ENCODE data around the gene MINK1.

GRCh38 chr17:4795168-4795567 lies 38.0 kb upstream of the MINK1 start:
- TF ChIP-seq CTCF (IDR thresholded peaks at IDR 0.05) (no peak), EP300 (IDR thresholded peaks at IDR 0.05) (no peak)

Measured in ovary (tissue), 3 donors.